KOPT-K1 (cell line): ENCODE results near the gene TMEM39B.
"Not testable (repeated sequence)": the region's sequence is repeated elsewhere in the genome, so short reads cannot be mapped to it uniquely, and the experiment has no call there.

Experiments
- H3K27ac ChIP-seq: fragments of 200-600 bp; sonication (generic); 2 replicates; pipeline ENCODE4 v1.5.1; 2016; ENCODE audit warnings: antibody characterized with exemption, mild to moderate bottlenecking, low read depth, low read length; ENCODE audit not compliant: poor library complexity, severe bottlenecking
- H3K36me3 ChIP-seq: fragments of 200-600 bp; sonication (generic); 2 replicates; pipeline ENCODE4 v1.5.1; 2017; ENCODE audit warnings: antibody characterized with exemption, mild to moderate bottlenecking, low read length, moderate library complexity; ENCODE audit not compliant: insufficient read depth
- H3K9me3 ChIP-seq: fragments of 200-600 bp; sonication (generic); 2 replicates; pipeline ENCODE4 v1.5.1; 2017; ENCODE audit warnings: antibody characterized with exemption, low read length, mild to moderate bottlenecking; ENCODE audit not compliant: insufficient read depth, poor library complexity, severe bottlenecking

TMEM39B gene

GRCh38 chr1:32056598-32056997, 16.1 kb upstream of the TMEM39B start:
- Histone ChIP-seq H3K9me3 (no peaks in the 10 kb centered on the region), H3K36me3 (peaks cover 40% of the 10 kb centered on the region; the same call in 1 of the 2 replicates), H3K27ac (no peak overlapping the region)

- peaks cover 67% of the 10 kb centered on the region for H3K36me3 ChIP-seq
- H3K27ac ChIP-seq: no peak overlapping the region
- H3K9me3 ChIP-seq: no peaks in the 10 kb centered on the region
Observed at GRCh38 chr1:32060914-32061313, 11.8 kb upstream of the TMEM39B start.

- peaks cover 65% of the 10 kb centered on the region for H3K36me3 ChIP-seq
- no peak overlapping the region for H3K27ac ChIP-seq
Observed at GRCh38 chr1:32062867-32063230, 9.9 kb upstream of the TMEM39B start.

GRCh38 chr1:32063261-32063681, 9.5 kb upstream of the TMEM39B start:
- H3K36me3 ChIP-seq: peaks cover 61% of the 10 kb centered on the region
- H3K27ac ChIP-seq: no peak overlapping the region
- H3K9me3 ChIP-seq: no peaks in the 10 kb centered on the region

More at GRCh38 chr1:32062867-32063230, 9.9 kb upstream of the TMEM39B start:
- H3K9me3 ChIP-seq: no peaks in the 10 kb centered on the region

GRCh38 chr1:32065613-32066488, 6.9 kb upstream of the TMEM39B start:
- not testable (repeated sequence) for H3K27ac ChIP-seq, H3K9me3 ChIP-seq
- H3K36me3 ChIP-seq: peaks cover 35% of the 10 kb centered on the region

GRCh38 chr1:32066489-32066873, 6.3 kb upstream of the TMEM39B start:
- Histone ChIP-seq H3K27ac (no peak overlapping the region), H3K36me3 (peaks cover 29% of the 10 kb centered on the region), H3K9me3 (no peaks in the 10 kb centered on the region)

GRCh38 chr1:32068957-32069588, 3.7 kb upstream of the TMEM39B start:
- H3K36me3 ChIP-seq: peaks cover 3% of the 10 kb centered on the region
- no peaks in the 10 kb centered on the region for H3K9me3 ChIP-seq
- no peak overlapping the region for H3K27ac ChIP-seq

- Histone ChIP-seq H3K27ac (peak overlapping the region; percentile 89), H3K9me3 (no peaks in the 10 kb centered on the region), H3K36me3 (peaks cover 25% of the 10 kb centered on the region)
Observed at GRCh38 chr1:32071758-32072621, 749 bp upstream of the TMEM39B start.

GRCh38 chr1:32073299-32074229, 825 bp downstream of the TMEM39B start:
- Histone ChIP-seq H3K36me3 (peaks cover 40% of the 10 kb centered on the region), H3K9me3 (no peaks in the 10 kb centered on the region), H3K27ac (peak overlapping the region; percentile 89)

GRCh38 chr1:32074841-32075240, 2.1 kb downstream of the TMEM39B start:
- Histone ChIP-seq H3K9me3 (no peaks in the 10 kb centered on the region), H3K36me3 (peaks cover 53% of the 10 kb centered on the region), H3K27ac (no peak overlapping the region)

GRCh38 chr1:32077451-32077850, 4.7 kb downstream of the TMEM39B start:
- Histone ChIP-seq H3K27ac (no peak overlapping the region), H3K36me3 (peaks cover 75% of the 10 kb centered on the region), H3K9me3 (no peaks in the 10 kb centered on the region)

GRCh38 chr1:32082022-32082421, 9.3 kb downstream of the TMEM39B start:
- Histone ChIP-seq H3K36me3 (peaks cover 86% of the 10 kb centered on the region), H3K9me3 (no peaks in the 10 kb centered on the region), H3K27ac (no peak overlapping the region)

GRCh38 chr1:32086381-32086780, 13.6 kb downstream of the TMEM39B start:
- not testable (repeated sequence) for H3K9me3 ChIP-seq, H3K27ac ChIP-seq
- peaks cover 75% of the 10 kb centered on the region for H3K36me3 ChIP-seq

GRCh38 chr1:32091176-32091575, 18.4 kb downstream of the TMEM39B start:
- Histone ChIP-seq H3K36me3 (peaks cover 79% of the 10 kb centered on the region), H3K9me3 (no peaks in the 10 kb centered on the region), H3K27ac (no peak overlapping the region)
